Measurements from ENCODE around the gene MAD1L1. TPM values are rescaled to one million over a fixed set of nuclear protein-coding genes. Genes with fewer than 3 reads are reported as not detected.

Gene MAD1L1
- total RNA-seq, 1 experiment from 2014 or later: 43.8 TPM

- TF ChIP-seq, protein P1, sequence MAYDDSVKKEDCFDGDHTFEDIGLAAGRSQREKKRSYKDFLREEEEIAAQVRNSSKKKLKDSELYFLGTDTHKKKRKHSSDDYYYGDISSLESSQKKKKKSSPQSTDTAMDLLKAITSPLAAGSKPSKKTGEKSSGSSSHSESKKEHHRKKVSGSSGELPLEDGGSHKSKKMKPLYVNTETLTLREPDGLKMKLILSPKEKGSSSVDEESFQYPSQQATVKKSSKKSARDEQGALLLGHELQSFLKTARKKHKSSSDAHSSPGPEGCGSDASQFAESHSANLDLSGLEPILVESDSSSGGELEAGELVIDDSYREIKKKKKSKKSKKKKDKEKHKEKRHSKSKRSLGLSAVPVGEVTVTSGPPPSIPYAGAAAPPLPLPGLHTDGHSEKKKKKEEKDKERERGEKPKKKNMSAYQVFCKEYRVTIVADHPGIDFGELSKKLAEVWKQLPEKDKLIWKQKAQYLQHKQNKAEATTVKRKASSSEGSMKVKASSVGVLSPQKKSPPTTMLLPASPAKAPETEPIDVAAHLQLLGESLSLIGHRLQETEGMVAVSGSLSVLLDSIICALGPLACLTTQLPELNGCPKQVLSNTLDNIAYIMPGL (CRISPR knock-in tag; IDR thresholded peaks at IDR 0.05): no peak
Measured at GRCh38 chr7:2022737-2023250, 210.0 kb downstream of the MAD1L1 start (continued).

DNA sequence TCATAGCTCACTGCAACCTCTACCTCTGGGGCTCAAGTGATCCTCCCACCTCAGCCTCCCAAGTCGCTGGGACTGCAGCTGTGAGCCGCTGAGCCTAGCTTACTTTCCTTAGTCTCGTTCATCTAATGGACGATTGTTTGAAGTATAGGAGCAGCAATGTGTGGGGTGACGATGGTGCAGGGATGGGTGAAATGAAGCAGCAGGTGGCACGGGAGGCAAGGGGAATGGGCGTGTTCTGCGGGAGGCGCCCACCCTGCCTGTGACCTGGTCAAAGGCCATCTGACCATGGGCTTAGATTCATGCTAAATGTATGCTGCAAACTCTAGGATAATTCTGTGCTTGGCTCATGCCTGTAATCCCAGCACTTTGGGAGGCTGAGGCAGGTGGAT is 210.7 kb downstream of the MAD1L1 start:
- TF ChIP-seq KAT7 (CRISPR knock-in tag; IDR thresholded peaks at IDR 0.05; ENCODE audit: borderline replicate concordance) (no peak), TCF7 (CRISPR knock-in tag; IDR thresholded peaks at IDR 0.05; ENCODE audit: low read depth) (no peak)
- peaks cover 27% of the 10 kb centered on the region for H3K9me3 Mint-ChIP-seq
- no peak overlapping the region for H3K4me3 Mint-ChIP-seq
- DNase-seq (ENCODE audit: low spot score): no peak
- CTCF ChIA-PET: no interaction called here
- POLR2A ChIA-PET: no interaction called here
- H3K36me3 Mint-ChIP-seq: peaks cover 19% of the 10 kb centered on the region
- no peak for ATAC-seq
- no peak overlapping the region for H3K27ac Mint-ChIP-seq
- no peaks in the 10 kb centered on the region for H3K27me3 Mint-ChIP-seq (ENCODE audit: low read depth)
- peaks cover 4% of the 10 kb centered on the region for H3K4me1 Mint-ChIP-seq

GRCh38 chr7:2019711-2020511 is 212.8 kb downstream of the MAD1L1 start:
- DNase-seq (ENCODE audit: low spot score): no peak
- ATAC-seq: no peak
- ChIA-PET POLR2A (no interaction called here), CTCF (no interaction called here)
- no peaks in the 10 kb centered on the region for H3K27me3 Mint-ChIP-seq (ENCODE audit: low read depth)
- peaks cover 9% of the 10 kb centered on the region for H3K9me3 Mint-ChIP-seq
- peak overlapping the region; percentile 63; the same call in 1 of the 2 replicates for H3K27ac Mint-ChIP-seq
- H3K36me3 Mint-ChIP-seq: peaks cover 5% of the 10 kb centered on the region; the same call in 1 of the 2 replicates
- no peak overlapping the region for H3K4me3 Mint-ChIP-seq
- peaks cover 4% of the 10 kb centered on the region for H3K4me1 Mint-ChIP-seq
- TF ChIP-seq, protein P2, sequence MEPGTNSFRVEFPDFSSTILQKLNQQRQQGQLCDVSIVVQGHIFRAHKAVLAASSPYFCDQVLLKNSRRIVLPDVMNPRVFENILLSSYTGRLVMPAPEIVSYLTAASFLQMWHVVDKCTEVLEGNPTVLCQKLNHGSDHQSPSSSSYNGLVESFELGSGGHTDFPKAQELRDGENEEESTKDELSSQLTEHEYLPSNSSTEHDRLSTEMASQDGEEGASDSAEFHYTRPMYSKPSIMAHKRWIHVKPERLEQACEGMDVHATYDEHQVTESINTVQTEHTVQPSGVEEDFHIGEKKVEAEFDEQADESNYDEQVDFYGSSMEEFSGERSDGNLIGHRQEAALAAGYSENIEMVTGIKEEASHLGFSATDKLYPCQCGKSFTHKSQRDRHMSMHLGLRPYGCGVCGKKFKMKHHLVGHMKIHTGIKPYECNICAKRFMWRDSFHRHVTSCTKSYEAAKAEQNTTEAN (CRISPR knock-in tag; IDR thresholded peaks at IDR 0.05): no peak
- TF ChIP-seq TEAD1 (CRISPR knock-in tag; IDR thresholded peaks at IDR 0.05) (no peak), SMAD4 (CRISPR knock-in tag; IDR thresholded peaks at IDR 0.05) (no peak), JAZF1 (CRISPR knock-in tag; IDR thresholded peaks at IDR 0.05) (no peak), ATF1 (CRISPR knock-in tag; IDR thresholded peaks at IDR 0.05) (no peak)

DNA sequence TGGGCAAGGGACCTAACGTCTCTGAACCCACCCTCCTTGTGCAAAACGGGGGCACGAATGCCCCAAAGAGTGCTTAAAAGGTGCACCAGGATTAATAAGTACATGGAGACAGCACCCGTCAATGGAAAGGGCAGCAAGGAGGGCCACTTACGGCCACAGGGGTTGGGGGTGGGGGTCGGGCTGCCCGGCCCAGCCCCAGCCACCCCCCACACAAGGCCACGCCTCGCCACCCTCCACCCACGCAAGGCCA is 213.4 kb downstream of the MAD1L1 start:
- Mint-ChIP-seq H3K27me3 (ENCODE audit: low read depth) (no peaks in the 10 kb centered on the region), H3K4me3 (no peak overlapping the region), H3K9me3 (peaks cover 4% of the 10 kb centered on the region), H3K27ac (no peak overlapping the region), H3K36me3 (no peaks in the 10 kb centered on the region; the same call in 1 of the 2 replicates), H3K4me1 (peaks cover 4% of the 10 kb centered on the region)
- CTCF ChIA-PET: no interaction called here
- POLR2A ChIA-PET: no interaction called here
- TF ChIP-seq CBFB (CRISPR knock-in tag; IDR thresholded peaks at IDR 0.05; ENCODE audit: low read depth) (no peak), MLX (CRISPR knock-in tag; IDR thresholded peaks at IDR 0.05) (no peak), ZNF416 (CRISPR knock-in tag; IDR thresholded peaks at IDR 0.05) (no peak), MAX (CRISPR knock-in tag; IDR thresholded peaks at IDR 0.05) (no peak), PRDM15 (CRISPR knock-in tag; IDR thresholded peaks at IDR 0.05) (no peak)
- ATAC-seq (no peak), DNase-seq (ENCODE audit: low spot score) (no peak)
